SK-N-SH (cell line): ENCODE data around the gene TTC16. TPM values are rescaled to one million over a fixed set of nuclear protein-coding genes. Genes with fewer than 3 reads are reported as not detected.

Experiments used
- CTCF ChIA-PET: fragments of 300-600, 350-600 bp; formaldehyde crosslinking; extraction: SDS; loops from one replicate; lab custom pipeline; 2021; lab: Yijun Ruan, JAX
- POLR2A ChIA-PET: fragments of 350-600 bp; sonication (Branson Sonifier 250); formaldehyde crosslinking; extraction: SDS; loops from one replicate; lab custom pipeline; 2020; ENCODE audit warnings: antibody characterized with exemption, inconsistent platforms; lab: Yijun Ruan, JAX
- DNase-seq: peaks from one replicate; pipeline ENCODE4 v3.0.0; 2012
- H2AFZ ChIP-seq: fragments of 200-600 bp; sonication (generic); 2 replicates; pipeline ENCODE4 v1.8.1; 2016; ENCODE audit warnings: antibody characterized with exemption, mild to moderate bottlenecking, low read depth
- H3F3A ChIP-seq: fragments of 200-600 bp; sonication (generic); replicated peaks from 2 replicates; pipeline ENCODE3; 2016; ENCODE audit warnings: antibody characterized with exemption, mild to moderate bottlenecking; ENCODE audit not compliant: insufficient read depth
- H3K27ac ChIP-seq, 2 experiments: fragments of 200-500 bp in 1 of 2; fragments of 200-600 bp in 1 of 2; sonication (Bioruptor generic) in 1 of 2; sonication (generic), shearing (Covaris generic) in 1 of 2; 2 replicates each; pipeline versions ENCODE4 v1.5.1 to v1.6.1; 2014 to 2016; ENCODE audit warnings: low read depth in 2 of 2, inconsistent platforms in 1 of 2, low read length in 1 of 2, mild to moderate bottlenecking in 1 of 2, mixed read lengths in 1 of 2
- H3K27me3 ChIP-seq: fragments of 200-600 bp; sonication (generic), shearing (Covaris generic); 2 replicates; pipeline ENCODE4 v1.6.1; 2016; ENCODE audit warnings: mixed run types; ENCODE audit not compliant: insufficient read depth
- H3K36me3 ChIP-seq, 2 experiments: fragments of 200-500 bp in 1 of 2; fragments of 200-600 bp in 1 of 2; sonication (Bioruptor generic) in 1 of 2; sonication (generic) in 1 of 2; replicated peaks in 1 of 2; 2 replicates each; pipeline versions ENCODE3 to v1.5.1; 2014 to 2016; ENCODE audit warnings: low read length in 1 of 2, mild to moderate bottlenecking in 1 of 2; ENCODE audit not compliant: insufficient read depth in 2 of 2, control insufficient read depth in 1 of 2
- H3K4me1 ChIP-seq, 2 experiments: fragments of 200-500 bp in 1 of 2; fragments of 200-600 bp in 1 of 2; sonication (Bioruptor generic) in 1 of 2; sonication (generic), shearing (Covaris generic) in 1 of 2; 2 replicates each; pipeline versions ENCODE4 v1.5.1 to v1.6.1; 2014 to 2016; ENCODE audit warnings: low read depth in 1 of 2, low read length in 1 of 2, mixed run types in 1 of 2; ENCODE audit not compliant: insufficient read depth in 2 of 2, control insufficient read depth in 1 of 2
- H3K4me2 ChIP-seq: fragments of 200-600 bp; sonication (generic), shearing (Covaris generic); 2 replicates; pipeline ENCODE4 v1.6.1; 2017; ENCODE audit warnings: mixed run types
- H3K4me3 ChIP-seq, 2 experiments: fragments of 200-500 bp in 1 of 2; fragments of 200-600 bp in 1 of 2; sonication (Bioruptor generic) in 1 of 2; sonication (generic), shearing (Covaris generic) in 1 of 2; 2 replicates each; pipeline versions ENCODE4 v1.5.1 to v1.8.1; 2014 to 2016; ENCODE audit warnings: low read depth in 2 of 2, inconsistent platforms in 1 of 2, low read length in 1 of 2, mild to moderate bottlenecking in 1 of 2, mixed read lengths in 1 of 2, moderate library complexity in 1 of 2
- H3K79me2 ChIP-seq: fragments of 200-600 bp; sonication (generic); 2 replicates; pipeline ENCODE4 v1.8.1; 2017; ENCODE audit warnings: mild to moderate bottlenecking; ENCODE audit not compliant: insufficient read depth
- H3K9ac ChIP-seq: fragments of 200-600 bp; sonication (generic); 2 replicates; pipeline ENCODE4 v1.6.1; 2017; ENCODE audit warnings: mixed run types
- H3K9me2 ChIP-seq: fragments of 200-600 bp; sonication (generic); 2 replicates; pipeline ENCODE4 v1.6.1; 2017; ENCODE audit warnings: mixed run types
- H3K9me3 ChIP-seq: fragments of 200-600 bp; sonication (generic); 2 replicates; pipeline ENCODE4 v1.6.1; 2017; ENCODE audit warnings: mixed run types, mild to moderate bottlenecking, moderate library complexity
- H4K20me1 ChIP-seq: fragments of 200-600 bp; sonication (generic); 2 replicates; pipeline ENCODE4 v1.6.1; 2017; ENCODE audit warnings: mild to moderate bottlenecking, mixed run types; ENCODE audit not compliant: insufficient read depth
- EZH2phosphoT487 ChIP-seq: fragments of 200-600 bp; sonication (generic); IDR thresholded peaks from 2 replicates; pipeline ENCODE4 v1.6.1; 2017; ENCODE audit warnings: low read depth, mixed run types, mild to moderate bottlenecking, antibody characterized with exemption, moderate library complexity, borderline replicate concordance
- FOSL2 ChIP-seq: IDR thresholded peaks from 2 replicates; pipeline ENCODE4 v1.4.0; 2012; ENCODE audit warnings: low read depth, mild to moderate bottlenecking, moderate library complexity, borderline replicate concordance
- FOXJ3 ChIP-seq: sonication (generic); formaldehyde crosslinking; IDR thresholded peaks from 2 replicates; pipeline ENCODE4 v1.5.1; 2020; ENCODE audit warnings: mild to moderate bottlenecking, missing genetic modification reagents
- FOXM1 ChIP-seq: IDR thresholded peaks from 2 replicates; pipeline ENCODE4 v1.4.0; 2012; ENCODE audit warnings: low read depth, mild to moderate bottlenecking
- GATA2 ChIP-seq: sonication (generic); formaldehyde crosslinking; IDR thresholded peaks from 2 replicates; pipeline ENCODE4 v1.5.0; 2020; ENCODE audit warnings: mild to moderate bottlenecking, missing genetic modification reagents
- MAX ChIP-seq: IDR thresholded peaks from 2 replicates; pipeline ENCODE4 v1.4.0; 2012; ENCODE audit warnings: low read depth
- MEF2A ChIP-seq: IDR thresholded peaks from 2 replicates; pipeline ENCODE4 v1.4.0; 2012; ENCODE audit warnings: low read depth, borderline replicate concordance
- MXI1 ChIP-seq: IDR thresholded peaks from 2 replicates; pipeline ENCODE4 v1.6.1; 2012; ENCODE audit warnings: mild to moderate bottlenecking, low read depth, low read length, improper control_type of control experiment
- NRF1 ChIP-seq: IDR thresholded peaks from 2 replicates; pipeline ENCODE4 v1.6.1; 2012; ENCODE audit warnings: low read depth, mild to moderate bottlenecking, low read length
- PBX3 ChIP-seq: IDR thresholded peaks from 2 replicates; pipeline ENCODE4; 2012
- POLR2AphosphoS5 ChIP-seq: IDR thresholded peaks from 2 replicates; pipeline ENCODE4 v1.6.1; 2012; ENCODE audit warnings: low read depth, low read length
- RCOR1 ChIP-seq: fragments of 150-350 bp; IDR thresholded peaks from 2 replicates; pipeline ENCODE4 v1.6.1; 2017; ENCODE audit warnings: antibody characterized with exemption, low read length
- RFX5 ChIP-seq: IDR thresholded peaks from 2 replicates; pipeline ENCODE4 v1.6.1; 2012; ENCODE audit warnings: mild to moderate bottlenecking, improper control_type of control experiment, low read length
- SIN3A ChIP-seq: IDR thresholded peaks from 2 replicates; pipeline ENCODE4 v1.6.1; 2012; ENCODE audit warnings: low read depth, mild to moderate bottlenecking, low read length, moderate library complexity, borderline replicate concordance
- TCF12 ChIP-seq: IDR thresholded peaks from 2 replicates; pipeline ENCODE4 v1.4.0; 2012
- USF2 ChIP-seq: fragments of 150-350 bp; IDR thresholded peaks from 2 replicates; pipeline ENCODE4 v1.6.1; 2017; ENCODE audit warnings: antibody characterized with exemption, low read length, low read depth, borderline replicate concordance
- YY1 ChIP-seq: IDR thresholded peaks from 2 replicates; pipeline ENCODE4 v1.4.0; 2012; ENCODE audit warnings: low read depth, mild to moderate bottlenecking
- ZBTB33 ChIP-seq: IDR thresholded peaks from 2 replicates; pipeline ENCODE4 v1.4.0; 2012; ENCODE audit warnings: low read depth, borderline replicate concordance
- WGBS: methylation state at CpG from one replicate; pipeline ENCODE4 v1.1.6; 2017; ENCODE audit warnings: low lambda C conversion rate; 5-methylcytosine and 5-hydroxymethylcytosine counted together
- polyA plus RNA-seq, 3 experiments: library from polyadenylated mRNA; depleted of rRNA; stranded (reverse); fragments of >200 nt; gene quantifications; 2 replicates each; pipeline ENCODE4 v1.2.3, GENCODE V29; 2012

The TTC16 gene
- polyA plus RNA-seq, 1 of the 3 experiments (the other 2 are of a cell fraction): 0.05 TPM

- no peak for TF ChIP-seq ZBTB33
- TF ChIP-seq RCOR1: no peak
- TF ChIP-seq, all 33 proteins: peak for 0
Observed at GRCh38 chr9:127682351-127683136, 33.3 kb upstream of the TTC16 start (continued).

- Histone ChIP-seq H3K4me2 (no peak overlapping the region), H3K79me2 (no peaks in the 10 kb centered on the region), H2AFZ (no peak overlapping the region), H3F3A (no peaks in the 10 kb centered on the region), H3K9ac (no peak overlapping the region), H3K4me1 (peaks cover 0 to 3% of the 10 kb centered on the region in 2 experiments; a peak in 1 of 4 replicates)
- no peak for DNase-seq
- CTCF ChIA-PET: interaction anchor here (1.0 to 2.2 kb wide), 3 partner anchors 47 to 51 kb away, joined by 3 to 8 read pairs (median 3); partner anchors contain the start of gene TOR2A
- no peak for TF ChIP-seq FOSL2
- TF ChIP-seq MAX: no peak
- TF ChIP-seq FOXJ3 (CRISPR knock-in tag): no peak
- no peak for TF ChIP-seq MXI1
- TF ChIP-seq POLR2AphosphoS5: no peak
- no peak for TF ChIP-seq YY1
- no peak for TF ChIP-seq SIN3A
- TF ChIP-seq RFX5: no peak
- no peak for TF ChIP-seq PBX3
- TF ChIP-seq GATA2: no peak
- no peak for TF ChIP-seq EZH2phosphoT487
- no peak for TF ChIP-seq FOXM1
- no peak for TF ChIP-seq ZBTB33
- no peak for TF ChIP-seq USF2
- no peak for TF ChIP-seq NRF1
- TF ChIP-seq MEF2A: no peak
- no peak for TF ChIP-seq TCF12
- TF ChIP-seq RCOR1: no peak
- TF ChIP-seq, all 33 proteins: peak for 0
- no peaks in the 10 kb centered on the region for H4K20me1 ChIP-seq
- POLR2A ChIA-PET: interaction anchor here (1.0 kb wide), 1 partner anchor 8 kb away, joined by 3 read pairs; no protein-coding TSS in a partner anchor
- peaks cover 10 to 63% of the 10 kb centered on the region in 2 experiments for H3K36me3 ChIP-seq
- no peak overlapping the region for H3K27ac ChIP-seq
- no peaks in the 10 kb centered on the region for H3K27me3 ChIP-seq
- H3K9me2 ChIP-seq: no peaks in the 10 kb centered on the region
- no peaks in the 10 kb centered on the region for H3K9me3 ChIP-seq
- 96% methylated on average over 4 of the region's 5 CpGs for WGBS
- no peak overlapping the region for H3K4me3 ChIP-seq
Observed at GRCh38 chr9:127683723-127684122, 32.2 kb upstream of the TTC16 start.
